AG08396 (cell line): Measurements from ENCODE around the gene RARRES2.
A peak's percentile ranks its signal among the peaks of the same experiment; 100 is the strongest.

Source experiments
- DNase-seq: peaks from one replicate; pipeline ENCODE4 v3.0.0; 2012; ENCODE audit warnings: low spot score, mixed read lengths

Gene RARRES2

GRCh38 chr7:150337659-150338081 lies 3.8 kb downstream of the RARRES2 start:
- no peak for DNase-seq

GRCh38 chr7:150337179-150337578 lies 4.2 kb downstream of the RARRES2 start:
- DNase-seq: no peak

- no peak for DNase-seq
Measured at GRCh38 chr7:150336746-150337145, 4.7 kb downstream of the RARRES2 start.

DNA sequence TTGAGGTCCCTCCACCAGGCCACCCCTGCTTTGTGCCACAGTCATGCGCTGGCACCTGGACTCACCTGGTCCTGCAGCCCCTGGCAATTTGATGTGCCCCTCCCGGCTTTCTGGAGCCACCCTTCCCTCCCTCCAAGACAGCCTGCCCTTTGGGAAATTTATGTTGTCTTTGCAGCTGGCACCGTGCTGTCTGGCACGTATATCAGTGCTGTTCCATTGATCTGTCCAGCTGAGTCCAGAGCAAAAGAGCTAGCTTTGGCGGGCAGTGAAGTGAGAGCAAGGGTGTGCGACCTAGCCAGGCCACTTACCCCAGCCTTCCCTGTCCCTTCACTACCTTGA lies 5.7 kb downstream of the RARRES2 start:
- no peak for DNase-seq

GRCh38 chr7:150335108-150335773 lies 6.2 kb downstream of the RARRES2 start:
- DNase-seq: peak; percentile 86

DNA sequence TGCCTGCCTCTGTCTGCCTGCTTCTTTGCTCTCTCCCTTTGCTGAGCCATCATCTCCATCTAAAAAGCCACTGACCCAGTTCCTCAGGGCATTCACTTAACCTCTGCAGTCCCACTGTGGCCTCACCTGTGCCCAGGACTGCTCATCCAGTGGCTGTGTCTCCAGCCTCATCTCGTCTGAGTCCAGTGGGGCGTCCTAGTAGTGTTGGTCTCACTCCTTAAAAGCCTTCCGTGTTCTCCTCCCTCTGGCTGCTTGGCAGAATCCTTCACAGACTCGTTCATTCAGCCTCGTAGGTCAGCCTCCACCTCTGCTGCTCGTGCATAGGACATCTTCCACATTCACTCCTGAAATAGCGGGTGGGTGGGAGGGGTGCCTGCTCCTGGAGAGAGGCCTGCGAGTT lies 7.3 kb downstream of the RARRES2 start:
- DNase-seq: no peak

- no peak for DNase-seq
Measured at GRCh38 chr7:150333659-150334058, 7.8 kb downstream of the RARRES2 start.

DNA sequence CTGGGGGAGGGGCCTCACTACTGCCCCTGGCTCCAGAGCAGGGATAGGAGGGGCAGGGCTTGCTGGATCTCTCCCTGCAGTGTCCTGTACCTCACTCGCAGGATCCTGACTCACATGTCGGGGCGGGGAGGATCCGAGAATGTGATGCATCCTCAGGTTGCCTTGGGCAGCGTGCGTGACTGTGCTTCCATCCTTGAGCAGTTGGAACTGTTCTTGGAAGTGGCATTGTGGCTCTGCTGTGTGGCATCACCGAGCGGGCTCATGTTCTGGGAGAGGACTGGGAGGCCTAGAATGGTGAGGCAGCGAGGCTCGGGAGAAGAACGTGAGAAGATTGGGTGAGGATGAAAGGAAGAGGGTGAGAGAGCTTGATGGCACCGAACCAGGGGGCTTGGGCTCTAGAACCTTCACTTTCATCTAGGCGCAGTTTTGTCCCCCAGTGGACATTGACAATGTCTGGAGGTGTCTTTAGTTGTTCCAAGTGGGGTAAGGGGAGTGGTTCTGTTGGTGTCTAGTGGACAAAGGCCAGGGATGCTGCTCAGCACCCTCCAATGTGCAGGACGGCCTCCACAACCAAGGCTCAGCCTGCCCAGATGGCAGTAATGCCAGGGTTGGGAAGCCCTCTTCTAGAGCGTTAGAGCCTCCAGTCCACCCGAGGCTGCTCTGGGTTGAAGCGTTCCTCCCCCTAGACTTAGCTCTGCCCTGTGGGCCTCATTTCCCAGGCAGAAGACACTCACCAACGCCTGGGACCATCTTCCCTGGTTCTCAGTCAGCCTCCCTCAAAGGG lies 8.4 kb downstream of the RARRES2 start:
- DNase-seq: no peak

DNA sequence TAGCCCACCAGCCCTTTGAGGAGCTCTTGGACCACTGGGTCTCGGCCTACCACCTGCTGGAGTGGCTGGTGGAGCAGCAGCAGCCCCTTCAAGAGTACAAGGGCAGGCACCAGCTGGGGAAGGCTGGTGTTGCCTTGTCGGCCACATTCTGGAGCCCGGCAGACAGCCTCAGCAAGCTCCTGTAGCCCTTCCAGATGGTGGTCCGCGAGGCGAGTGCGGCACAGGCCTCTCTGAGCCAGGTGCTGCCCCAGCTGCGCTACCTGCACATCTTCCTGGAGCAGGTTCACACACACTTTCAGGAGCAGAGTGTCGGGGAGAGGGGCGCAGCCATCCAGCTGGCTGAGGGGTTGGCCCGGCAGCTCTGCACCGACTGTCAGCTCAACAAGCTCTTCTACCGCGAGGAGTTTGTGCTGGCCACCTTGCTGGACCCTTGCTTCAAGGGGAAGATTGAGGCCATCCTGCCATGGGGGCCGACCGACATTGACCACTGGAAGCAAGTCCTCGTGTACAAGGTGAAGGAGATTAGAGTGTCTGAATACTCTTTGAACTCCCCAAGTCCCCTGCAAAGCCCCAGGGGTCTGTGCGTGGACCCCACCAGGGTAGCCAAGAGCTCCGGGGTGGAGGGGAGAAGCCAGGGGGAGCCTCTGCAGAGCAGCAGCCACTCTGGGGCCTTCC lies 11.1 kb downstream of the RARRES2 start:
- no peak for DNase-seq

DNA sequence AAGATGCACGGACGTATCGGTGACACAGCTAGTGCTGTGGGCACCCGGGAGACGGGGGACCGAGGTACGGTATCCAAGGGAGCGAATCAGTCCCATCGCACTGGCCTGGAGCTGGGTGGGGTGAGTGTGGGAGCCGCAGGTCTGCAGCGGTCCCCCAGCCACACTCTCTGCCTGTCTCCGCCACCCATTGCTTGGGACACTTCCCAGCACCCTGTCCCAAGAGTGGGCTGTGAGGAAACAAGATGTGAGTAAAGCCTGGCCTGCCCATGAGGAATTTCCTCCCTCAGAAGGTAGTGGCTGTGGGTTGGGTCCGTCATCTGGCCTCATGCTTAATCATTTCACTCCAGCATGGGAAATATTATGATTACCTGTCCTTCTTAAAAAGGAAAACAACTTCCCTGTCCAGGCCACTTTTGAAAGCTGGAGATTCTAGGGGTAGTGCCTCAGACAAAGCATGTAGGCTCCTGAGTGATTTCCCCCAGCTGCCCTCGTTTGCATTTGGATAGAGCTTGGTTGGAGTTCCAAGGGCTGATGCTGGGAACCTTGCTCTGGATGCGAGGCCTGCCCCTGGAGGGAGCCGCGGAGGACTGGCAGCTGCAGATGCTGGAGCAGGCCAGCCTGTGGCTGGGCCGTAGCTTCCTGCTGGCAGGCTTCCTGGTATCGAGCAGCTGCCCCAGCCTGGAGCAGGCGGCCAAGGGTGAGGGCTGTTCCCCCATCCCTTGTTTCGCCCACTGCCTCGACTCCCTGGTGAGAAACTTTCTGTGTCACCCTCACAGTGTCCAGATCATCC lies 11.9 kb downstream of the RARRES2 start:
- no peak for DNase-seq

- no peak for DNase-seq
Measured at GRCh38 chr7:150327308-150327707, 14.1 kb downstream of the RARRES2 start.

DNA sequence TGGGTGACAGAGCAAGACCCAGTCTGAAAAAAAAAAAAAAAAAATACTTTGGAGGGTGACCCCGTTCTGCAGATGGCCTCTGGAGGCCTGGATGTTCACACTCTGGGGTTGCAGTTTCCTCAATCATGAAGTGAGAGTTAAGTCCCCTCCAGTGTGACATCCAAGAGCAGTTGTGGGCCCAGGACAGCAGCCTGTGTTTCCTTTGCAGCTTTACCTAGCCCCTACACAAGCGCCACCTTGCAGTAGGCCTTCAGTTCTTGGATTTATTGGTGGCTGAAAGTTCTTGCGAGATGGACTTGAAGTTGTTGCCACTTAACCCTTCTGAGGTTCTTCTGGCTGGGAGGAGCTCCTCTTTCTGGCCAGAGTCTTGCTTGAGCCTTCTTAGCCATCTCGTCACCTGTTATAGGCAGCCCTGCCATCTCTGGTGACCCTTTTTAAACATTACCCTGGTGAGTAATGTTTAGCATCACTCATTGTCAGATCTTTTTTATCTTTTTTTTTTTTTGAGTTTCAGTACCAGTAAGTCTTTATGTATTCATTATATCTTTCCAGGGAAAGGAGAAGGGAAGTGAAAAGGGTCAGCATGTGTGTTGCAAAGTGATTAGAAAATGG lies 14.7 kb downstream of the RARRES2 start:
- no peak for DNase-seq

DNA sequence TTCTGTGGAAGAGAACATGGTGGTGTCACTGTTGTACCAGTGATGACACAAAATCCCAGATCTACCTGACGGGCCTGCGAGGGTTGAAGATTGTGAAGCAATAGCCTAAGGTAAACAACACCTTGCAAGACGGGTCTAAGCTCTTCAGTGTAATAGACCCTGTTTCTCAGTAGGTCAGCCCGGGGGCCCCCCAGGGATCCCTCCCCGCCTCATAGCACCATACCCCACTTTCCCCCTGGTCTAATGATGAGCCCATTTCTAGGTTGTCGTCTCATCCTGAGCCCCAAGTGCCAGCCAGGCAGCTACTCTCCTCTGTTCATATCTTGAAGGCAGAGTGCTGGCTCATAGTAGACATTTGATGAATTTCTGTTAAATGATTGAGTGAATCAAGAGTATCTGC lies 15.5 kb downstream of the RARRES2 start:
- DNase-seq: no peak

DNA sequence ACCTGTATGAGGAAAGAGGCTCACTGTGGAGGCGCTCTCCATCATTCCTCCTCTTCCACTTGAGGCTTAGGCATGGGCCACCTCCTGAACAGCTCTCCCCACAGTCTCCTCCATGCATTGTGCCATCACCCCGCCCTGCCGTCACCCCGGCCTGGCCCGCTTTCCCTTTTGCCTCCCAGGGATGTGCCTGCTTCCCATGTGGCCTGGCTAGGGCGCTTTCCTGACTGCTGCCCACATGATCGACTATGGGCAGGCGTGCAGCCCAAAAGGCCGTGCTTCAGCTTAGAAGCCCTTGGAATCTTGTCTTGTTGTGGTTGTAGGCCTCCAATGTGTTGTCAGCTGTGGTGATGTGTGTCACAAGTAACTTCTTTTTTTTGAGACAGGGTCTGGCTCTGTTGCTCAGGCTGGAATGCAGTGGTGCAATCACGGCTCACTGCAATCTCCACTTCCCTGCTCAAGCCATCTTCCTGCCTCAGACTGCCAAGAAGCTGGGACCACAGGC lies 16.3 kb downstream of the RARRES2 start:
- no peak for DNase-seq

DNA sequence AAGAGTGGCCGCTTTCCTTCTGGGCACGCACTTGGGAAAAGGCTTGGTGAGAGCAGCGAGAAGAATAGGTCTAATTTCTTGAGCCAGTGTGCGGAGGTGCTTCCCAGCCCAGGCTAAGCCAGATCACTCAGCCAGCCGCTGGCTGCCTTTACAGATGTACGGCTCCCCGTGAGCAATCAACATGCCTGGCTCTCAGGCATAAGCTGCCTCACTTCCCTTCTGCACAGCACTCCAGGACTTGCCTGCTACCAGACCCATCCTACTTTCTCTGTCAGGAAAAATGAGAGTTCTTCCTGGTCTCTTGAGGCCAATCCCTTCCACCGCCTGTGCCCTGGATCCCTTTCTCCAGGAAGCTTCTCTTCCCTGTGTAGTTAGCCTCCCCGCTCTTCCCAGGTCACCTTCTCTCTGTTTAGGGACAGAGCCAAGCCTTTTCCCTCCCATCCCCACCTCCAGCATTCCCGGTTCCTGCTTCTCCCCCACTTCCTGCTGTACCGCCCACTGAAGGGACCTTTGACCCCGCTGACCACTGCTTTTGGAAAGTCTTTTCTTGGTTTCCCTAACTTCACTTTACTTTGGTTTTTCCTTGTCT lies 17.0 kb downstream of the RARRES2 start:
- no peak for DNase-seq

DNA sequence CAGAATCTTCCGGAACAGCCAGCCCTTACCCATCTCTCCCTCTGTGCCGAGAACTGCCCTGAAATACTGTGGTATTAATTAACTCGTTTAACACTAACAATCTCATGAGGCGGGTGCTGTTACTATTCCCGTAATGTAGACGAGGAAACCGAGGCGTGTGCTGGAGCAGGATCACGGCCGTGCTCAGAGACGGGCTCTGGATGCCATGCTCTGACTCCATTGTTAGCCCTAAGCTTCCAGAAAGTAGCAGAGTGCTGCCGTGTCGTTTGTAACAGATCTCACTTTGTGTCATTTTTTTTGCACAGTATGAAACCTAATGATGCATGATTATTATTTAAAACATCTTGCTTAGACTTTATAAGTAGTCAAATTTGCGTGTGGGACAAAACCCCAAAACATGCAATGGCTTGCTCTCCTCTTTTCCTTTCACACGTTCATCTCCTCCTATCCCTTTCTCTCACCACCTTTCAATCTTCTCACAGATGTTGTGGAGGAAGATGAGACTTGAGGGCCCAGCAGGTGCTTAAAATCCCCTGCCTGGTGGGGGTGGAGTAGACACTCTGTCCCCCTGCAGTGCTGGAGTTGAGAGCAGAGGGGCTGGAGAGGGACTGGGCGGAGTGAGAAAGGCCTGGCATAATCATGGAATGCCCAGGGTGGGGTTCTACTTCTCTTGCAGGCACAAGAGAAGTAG lies 17.6 kb downstream of the RARRES2 start:
- DNase-seq: no peak

DNA sequence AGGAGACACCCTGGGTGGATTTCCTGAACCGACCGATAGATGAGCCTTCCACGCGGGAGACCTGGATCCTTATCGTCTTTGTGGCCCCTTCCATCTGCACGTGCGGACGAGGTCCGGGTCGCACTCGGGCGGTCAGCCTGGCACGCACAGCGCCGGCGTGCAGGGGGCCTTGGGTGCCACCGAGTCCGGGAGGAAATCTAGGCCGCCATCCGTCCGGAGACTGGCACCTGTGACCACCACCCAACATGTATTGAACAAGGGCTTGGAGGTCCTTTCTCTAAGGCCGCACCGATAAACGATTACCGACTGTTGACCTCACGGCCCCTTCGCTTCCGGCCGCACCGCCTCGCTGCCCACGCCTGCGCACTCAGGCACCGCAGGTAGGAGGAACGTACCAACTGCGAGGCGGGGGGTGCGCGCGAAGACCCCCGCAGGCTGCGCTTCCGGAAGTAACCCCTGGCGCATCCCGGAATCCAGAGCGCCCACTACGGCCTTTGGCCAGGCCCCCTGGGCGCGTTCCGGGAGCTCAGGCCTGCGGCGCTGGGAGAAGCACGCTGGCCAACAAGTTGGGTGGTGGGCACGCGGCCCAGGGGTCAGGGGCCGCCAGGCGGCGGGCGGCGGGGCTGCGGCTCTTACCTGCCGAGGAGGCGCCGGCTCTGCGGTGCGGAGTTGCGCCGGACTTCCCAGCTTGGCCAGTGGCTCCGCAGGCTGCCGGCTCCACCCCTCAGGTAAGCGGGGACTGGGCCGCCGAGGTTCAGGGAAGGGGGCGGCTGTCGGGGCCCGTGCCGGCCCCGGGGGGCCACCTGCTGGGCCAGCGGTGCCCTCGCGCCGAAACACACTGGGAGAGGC lies 18.4 kb downstream of the RARRES2 start, which contains the start of the genes ACTR3C and LRRC61:
ACTR3C (minus strand) TSS at position 713 of the 849 bp plus-strand sequence. CDS start 28,249 bp downstream, outside the sequence.
LRRC61 (plus strand) TSS at position 523 of the 849 bp plus-strand sequence. CDS start 13,507 bp downstream, outside the sequence.
- no peak for DNase-seq

- no peak for DNase-seq
Measured at GRCh38 chr7:150322114-150322832, 19.2 kb downstream of the RARRES2 start.

- no peak for DNase-seq
Measured at GRCh38 chr7:150321788-150322113, 19.7 kb downstream of the RARRES2 start.
